Loucy (cell line): ENCODE data around the gene IGSF23.

Experiments
- H2AFZ ChIP-seq: fragments of 200-600 bp; sonication (generic); 2 replicates; pipeline ENCODE4 v1.6.0; 2016; ENCODE audit warnings: antibody characterized with exemption, mild to moderate bottlenecking, low read length, moderate library complexity
- H3F3A ChIP-seq: fragments of 200-600 bp; 2 replicates; pipeline ENCODE4 v1.6.0; 2016; ENCODE audit warnings: antibody characterized with exemption, low read depth, mild to moderate bottlenecking
- H3K27me3 ChIP-seq: fragments of 200-600 bp; sonication (generic); 2 replicates; pipeline ENCODE4 v1.6.1; 2014; ENCODE audit warnings: low read length, mild to moderate bottlenecking; ENCODE audit not compliant: insufficient read depth, poor library complexity, severe bottlenecking
- H3K36me3 ChIP-seq: fragments of 200-600 bp; sonication (generic); 2 replicates; pipeline ENCODE4 v1.6.1; 2016; ENCODE audit warnings: low read length; ENCODE audit not compliant: insufficient read depth
- H3K4me1 ChIP-seq: fragments of 200-600 bp; sonication (generic); 2 replicates; pipeline ENCODE4 v1.5.1; 2014; ENCODE audit warnings: low read length, mild to moderate bottlenecking; ENCODE audit not compliant: insufficient read depth, poor library complexity, severe bottlenecking
- H3K4me2 ChIP-seq: fragments of 200-600 bp; sonication (generic); 2 replicates; pipeline ENCODE4 v1.6.0; 2014; ENCODE audit warnings: antibody characterized with exemption, low read length, low read depth, mild to moderate bottlenecking; ENCODE audit not compliant: poor library complexity, severe bottlenecking
- H3K4me3 ChIP-seq: fragments of 200-600 bp; sonication (generic); 2 replicates; pipeline ENCODE4 v1.5.1; 2014; ENCODE audit warnings: low read length, mild to moderate bottlenecking, mixed read lengths; ENCODE audit not compliant: poor library complexity, severe bottlenecking
- H3K79me2 ChIP-seq: fragments of 200-600 bp; sonication (generic); 2 replicates; pipeline ENCODE4 v1.6.1; 2014; ENCODE audit warnings: low read length; ENCODE audit not compliant: insufficient read depth
- H3K9ac ChIP-seq: fragments of 200-600 bp; sonication (generic); 2 replicates; pipeline ENCODE4 v1.6.0; 2014; ENCODE audit warnings: mild to moderate bottlenecking, low read depth, low read length, moderate library complexity; ENCODE audit not compliant: poor library complexity, severe bottlenecking
- H3K9me2 ChIP-seq: fragments of 200-600 bp; sonication (generic); replicated peaks from 2 replicates; pipeline ENCODE4 v1.6.1; 2016; ENCODE audit warnings: low read depth, low read length, mixed read lengths
- H3K9me3 ChIP-seq: fragments of 200-600 bp; sonication (generic); 2 replicates; pipeline ENCODE4 v1.6.1; 2014; ENCODE audit warnings: mild to moderate bottlenecking, antibody characterized with exemption, low read length, low read depth; ENCODE audit not compliant: insufficient read depth
- H4K20me1 ChIP-seq: fragments of 200-600 bp; sonication (generic); 2 replicates; pipeline ENCODE4 v1.6.0; 2014; ENCODE audit warnings: antibody characterized with exemption, low read length, mild to moderate bottlenecking; ENCODE audit not compliant: insufficient read depth, poor library complexity, severe bottlenecking
- CTCF ChIP-seq: fragments of 200-600 bp; sonication (generic); conservative IDR thresholded peaks from 2 replicates; pipeline ENCODE4 v1.5.1; 2014; ENCODE audit warnings: mild to moderate bottlenecking, antibody characterized with exemption, low read length
- EZH2phosphoT487 ChIP-seq: fragments of 200-600 bp; IDR thresholded peaks from 2 replicates; pipeline ENCODE4 v1.6.1; 2018; ENCODE audit warnings: antibody characterized with exemption, mild to moderate bottlenecking, moderate library complexity, borderline replicate concordance

Gene IGSF23

GRCh38 chr19:44640518-44640917 lies 27.2 kb downstream of the IGSF23 start:
- H3K36me3 ChIP-seq = no peaks in the 10 kb centered on the region
- no peaks in the 10 kb centered on the region for H3F3A ChIP-seq
- H3K9ac ChIP-seq = no peak overlapping the region
- no peaks in the 10 kb centered on the region for H3K9me2 ChIP-seq
- no peaks in the 10 kb centered on the region for H3K79me2 ChIP-seq
- H3K4me2 ChIP-seq = no peak overlapping the region
- H3K4me1 ChIP-seq = no peaks in the 10 kb centered on the region
- no peak for TF ChIP-seq CTCF
- H3K4me3 ChIP-seq = no peak overlapping the region
- H2AFZ ChIP-seq = no peak overlapping the region
- no peaks in the 10 kb centered on the region for H4K20me1 ChIP-seq
- H3K27me3 ChIP-seq = no peaks in the 10 kb centered on the region
- H3K9me3 ChIP-seq = no peaks in the 10 kb centered on the region

GRCh38 chr19:44641501-44642265 lies 28.3 kb downstream of the IGSF23 start:
- Histone ChIP-seq H3K9me3 (no peaks in the 10 kb centered on the region), H3K27me3 (no peaks in the 10 kb centered on the region), H3K9me2 (no peaks in the 10 kb centered on the region), H3K9ac (no peak overlapping the region), H2AFZ (no peak overlapping the region), H3K4me2 (no peak overlapping the region), H3F3A (no peaks in the 10 kb centered on the region), H4K20me1 (no peaks in the 10 kb centered on the region), H3K4me1 (no peaks in the 10 kb centered on the region), H3K36me3 (no peaks in the 10 kb centered on the region), H3K4me3 (no peak overlapping the region), H3K79me2 (no peaks in the 10 kb centered on the region)
- TF ChIP-seq EZH2phosphoT487 (no peak), CTCF (no peak)

GRCh38 chr19:44642377-44642776 lies 29.0 kb downstream of the IGSF23 start:
- no peaks in the 10 kb centered on the region for H3K27me3 ChIP-seq
- no peaks in the 10 kb centered on the region for H3F3A ChIP-seq
- H3K4me2 ChIP-seq = no peak overlapping the region
- H2AFZ ChIP-seq = no peak overlapping the region
- TF ChIP-seq EZH2phosphoT487 (no peak), CTCF (no peak)
- no peaks in the 10 kb centered on the region for H3K9me2 ChIP-seq
- no peaks in the 10 kb centered on the region for H3K36me3 ChIP-seq
- no peaks in the 10 kb centered on the region for H3K4me1 ChIP-seq
- no peaks in the 10 kb centered on the region for H3K9me3 ChIP-seq
- H3K79me2 ChIP-seq = no peaks in the 10 kb centered on the region
- no peak overlapping the region for H3K4me3 ChIP-seq
- H3K9ac ChIP-seq = no peak overlapping the region
- no peaks in the 10 kb centered on the region for H4K20me1 ChIP-seq
